ENCODE results near the gene QKI. TPM values are rescaled to one million over a fixed set of nuclear protein-coding genes. Genes with fewer than 3 reads are reported as not detected.
"Not testable (repeated sequence)": the region's sequence is repeated elsewhere in the genome, so short reads cannot be mapped to it uniquely, and the experiment has no call there.

Gene QKI
- total RNA-seq, 1 donor from 2014 or later = 449 TPM

DNA sequence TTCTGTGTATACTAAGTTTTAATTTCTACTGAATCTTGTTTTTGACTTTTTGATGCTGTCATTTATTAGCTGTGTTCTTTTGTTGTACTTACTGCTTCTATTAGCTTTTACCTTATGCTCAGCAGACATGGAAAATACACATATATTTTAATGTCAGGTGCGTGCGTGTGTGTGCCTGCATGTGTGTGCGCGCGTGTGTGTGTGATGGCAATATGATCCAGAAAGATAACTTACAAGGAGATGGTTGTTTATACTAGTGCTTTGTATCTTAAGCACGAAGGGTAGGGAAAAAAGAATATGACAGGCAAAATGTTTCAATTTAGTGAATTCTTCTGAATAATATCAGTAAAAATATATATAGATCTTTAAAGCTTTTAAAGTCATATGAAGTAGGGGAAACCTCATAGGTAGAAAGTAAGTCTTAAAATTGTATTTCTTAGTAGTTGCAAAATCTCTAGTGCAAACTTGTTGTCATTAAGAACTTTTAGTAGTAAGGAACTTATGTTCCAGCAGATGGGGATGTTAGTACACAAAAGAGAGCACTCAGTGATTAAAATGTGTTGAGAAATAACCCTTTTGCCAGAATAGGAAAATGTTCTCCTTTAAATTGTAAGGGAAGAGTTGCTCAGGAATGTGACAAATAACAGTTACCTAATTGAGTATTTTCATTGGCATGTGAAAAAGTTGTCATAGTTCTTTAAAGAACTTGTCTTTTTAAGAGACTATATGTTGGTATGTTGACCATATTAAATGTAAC is 13.2 kb downstream of the QKI start:
- H3K27me3 ChIP-seq (ENCODE audit: low read depth) = no peaks in the 10 kb centered on the region
- H3K36me3 ChIP-seq = no peaks in the 10 kb centered on the region
- intact Hi-C loops (cut with micrococcal nuclease) = loop anchor here (2.0 to 10.0 kb wide), 2 partner anchors 69 to 527 kb away; no protein-coding TSS in a partner anchor
- peaks cover 100% of the 10 kb centered on the region for H3K4me1 ChIP-seq
- TF ChIP-seq, protein P1, sequence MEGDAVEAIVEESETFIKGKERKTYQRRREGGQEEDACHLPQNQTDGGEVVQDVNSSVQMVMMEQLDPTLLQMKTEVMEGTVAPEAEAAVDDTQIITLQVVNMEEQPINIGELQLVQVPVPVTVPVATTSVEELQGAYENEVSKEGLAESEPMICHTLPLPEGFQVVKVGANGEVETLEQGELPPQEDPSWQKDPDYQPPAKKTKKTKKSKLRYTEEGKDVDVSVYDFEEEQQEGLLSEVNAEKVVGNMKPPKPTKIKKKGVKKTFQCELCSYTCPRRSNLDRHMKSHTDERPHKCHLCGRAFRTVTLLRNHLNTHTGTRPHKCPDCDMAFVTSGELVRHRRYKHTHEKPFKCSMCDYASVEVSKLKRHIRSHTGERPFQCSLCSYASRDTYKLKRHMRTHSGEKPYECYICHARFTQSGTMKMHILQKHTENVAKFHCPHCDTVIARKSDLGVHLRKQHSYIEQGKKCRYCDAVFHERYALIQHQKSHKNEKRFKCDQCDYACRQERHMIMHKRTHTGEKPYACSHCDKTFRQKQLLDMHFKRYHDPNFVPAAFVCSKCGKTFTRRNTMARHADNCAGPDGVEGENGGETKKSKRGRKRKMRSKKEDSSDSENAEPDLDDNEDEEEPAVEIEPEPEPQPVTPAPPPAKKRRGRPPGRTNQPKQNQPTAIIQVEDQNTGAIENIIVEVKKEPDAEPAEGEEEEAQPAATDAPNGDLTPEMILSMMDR (IDR thresholded peaks at IDR 0.05; ENCODE audit: borderline replicate concordance) = peak; percentile 52
- peak overlapping the region; percentile 24 for H3K27ac ChIP-seq (replicated peaks)
- no peaks in the 10 kb centered on the region for H3K9me3 ChIP-seq (replicated peaks)
- H3K4me3 ChIP-seq = peak overlapping the region; percentile 34
- no peak for DNase-seq

DNA sequence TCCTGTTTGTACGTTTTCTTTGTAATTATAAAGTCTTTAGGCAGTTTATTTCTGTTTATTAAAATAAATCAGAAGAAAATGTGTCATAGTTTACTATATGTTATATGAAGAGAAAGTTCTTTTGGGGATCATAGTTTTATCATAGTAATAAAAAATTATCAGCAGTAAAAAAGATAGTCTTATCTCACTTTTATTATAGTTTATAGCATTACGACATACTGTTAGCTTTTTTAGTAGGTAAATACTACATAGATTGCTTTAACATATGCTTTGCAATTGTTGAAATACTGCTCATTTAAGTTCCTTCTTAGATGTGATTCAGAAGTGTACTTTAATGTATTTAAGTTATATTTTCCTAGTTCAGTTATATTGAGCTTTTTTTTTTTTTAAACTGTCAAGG is 13.9 kb downstream of the QKI start:
- Histone ChIP-seq H3K4me1 (peaks cover 100% of the 10 kb centered on the region), H3K27me3 (ENCODE audit: low read depth) (no peaks in the 10 kb centered on the region), H3K27ac (replicated peaks) (peak overlapping the region; percentile 24), H3K36me3 (no peaks in the 10 kb centered on the region), H3K9me3 (replicated peaks) (no peaks in the 10 kb centered on the region), H3K4me3 (peak overlapping the region; percentile 34)
- no peak for DNase-seq
- intact Hi-C loops (cut with micrococcal nuclease) = loop anchor here (10.0 kb wide), 1 partner anchor 526 kb away; no protein-coding TSS in a partner anchor
- TF ChIP-seq, protein P1 (IDR thresholded peaks at IDR 0.05; ENCODE audit: borderline replicate concordance) = no peak

DNA sequence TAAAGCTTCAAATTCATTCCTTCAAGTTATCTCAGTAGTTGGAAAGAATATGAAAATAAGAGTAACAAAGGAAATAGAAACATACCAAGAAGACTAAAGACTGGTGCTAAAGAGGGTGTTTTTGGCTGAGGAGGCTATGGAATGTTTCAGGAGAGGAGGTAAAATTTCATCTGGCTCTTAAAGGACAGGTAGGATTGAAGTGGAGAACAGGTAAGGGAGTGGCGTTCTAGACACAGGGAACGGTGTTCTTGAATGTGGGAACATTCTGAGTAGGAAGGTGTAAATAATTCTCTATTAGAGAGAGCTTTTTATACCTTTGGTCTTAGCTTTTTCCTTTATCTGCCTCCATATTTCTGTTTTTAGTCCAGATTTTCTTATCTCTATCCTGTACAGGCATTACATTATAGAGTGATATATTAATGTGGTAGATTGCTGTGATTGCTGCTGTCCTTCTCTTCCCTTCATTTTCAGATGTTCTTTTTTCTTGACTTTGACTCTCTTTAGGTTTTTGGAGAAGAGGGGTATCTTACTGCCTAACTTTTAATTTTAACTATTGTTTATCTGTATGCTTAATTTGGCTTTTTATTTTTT is 15.4 kb downstream of the QKI start:
- no peaks in the 10 kb centered on the region for H3K9me3 ChIP-seq (replicated peaks)
- H3K27ac ChIP-seq (replicated peaks) = peak overlapping the region; percentile 24
- H3K4me3 ChIP-seq = peak overlapping the region; percentile 34
- TF ChIP-seq, protein P1 (IDR thresholded peaks at IDR 0.05; ENCODE audit: borderline replicate concordance) = no peak
- intact Hi-C loops (cut with micrococcal nuclease) = loop anchor here (10.0 kb wide), 2 partner anchors 275 to 525 kb away; no protein-coding TSS in a partner anchor
- no peaks in the 10 kb centered on the region for H3K36me3 ChIP-seq
- peaks cover 99% of the 10 kb centered on the region for H3K4me1 ChIP-seq
- DNase-seq = no peak
- no peaks in the 10 kb centered on the region for H3K27me3 ChIP-seq (ENCODE audit: low read depth)

DNA sequence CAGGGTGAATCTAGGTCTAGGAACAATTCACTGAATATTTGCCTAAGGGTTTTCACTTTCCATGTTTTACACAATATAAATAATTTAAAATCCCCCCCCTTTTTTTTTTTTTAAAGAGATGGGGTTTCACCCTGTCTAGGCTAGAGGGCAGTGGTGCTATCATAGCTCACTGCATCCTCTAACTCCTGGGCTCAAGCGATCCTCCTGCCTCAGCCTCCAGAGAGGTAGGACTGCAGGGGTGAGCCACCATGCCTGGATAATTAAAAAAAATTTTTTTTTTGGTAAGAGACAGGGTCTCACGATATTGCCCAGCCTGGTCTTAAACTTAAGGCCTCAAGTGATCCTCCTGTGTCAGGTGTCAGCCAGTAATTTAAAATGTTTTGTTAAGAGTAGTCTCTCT is 17.8 kb downstream of the QKI start:
- peaks cover 99% of the 10 kb centered on the region for H3K4me1 ChIP-seq
- no peaks in the 10 kb centered on the region for H3K36me3 ChIP-seq
- intact Hi-C loops (cut with micrococcal nuclease) = loop anchor here (10.0 kb wide), 1 partner anchor 273 kb away; no protein-coding TSS in a partner anchor
- H3K27me3 ChIP-seq (ENCODE audit: low read depth) = no peaks in the 10 kb centered on the region
- no peaks in the 10 kb centered on the region for H3K9me3 ChIP-seq (replicated peaks)
- TF ChIP-seq, protein P1 (IDR thresholded peaks at IDR 0.05; ENCODE audit: borderline replicate concordance) = no peak
- no peak overlapping the region for H3K4me3 ChIP-seq
- H3K27ac ChIP-seq (replicated peaks) = no peak overlapping the region
- no peak for DNase-seq

DNA sequence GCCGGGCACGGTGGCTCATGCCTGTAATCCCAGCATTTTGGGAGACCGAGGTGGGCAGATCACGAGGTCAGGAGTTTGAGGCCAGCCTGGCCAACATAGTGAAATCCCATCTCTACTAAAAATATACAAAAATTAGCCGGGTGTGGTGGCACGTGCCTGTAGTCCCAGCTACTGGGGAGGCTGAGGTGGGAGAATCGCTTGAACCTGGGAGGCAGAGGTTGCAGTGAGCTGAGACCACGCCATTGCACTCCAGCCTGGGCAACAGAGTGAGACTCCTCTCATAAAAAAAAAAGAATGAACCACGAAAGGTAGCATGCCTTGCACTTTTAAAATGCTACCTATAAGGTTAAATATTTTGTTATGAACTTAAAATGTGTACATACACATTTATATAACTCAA is 19.0 kb downstream of the QKI start:
- Histone ChIP-seq H3K4me1 (peaks cover 99% of the 10 kb centered on the region), H3K27ac (replicated peaks) (peak overlapping the region; percentile 7)
- intact Hi-C loops (cut with micrococcal nuclease) = loop anchor here (10.0 kb wide), 1 partner anchor 271 kb away; no protein-coding TSS in a partner anchor
- not testable (repeated sequence) for H3K27me3 ChIP-seq (ENCODE audit: low read depth); H3K9me3 ChIP-seq (replicated peaks); DNase-seq; H3K4me3 ChIP-seq; H3K36me3 ChIP-seq

DNA sequence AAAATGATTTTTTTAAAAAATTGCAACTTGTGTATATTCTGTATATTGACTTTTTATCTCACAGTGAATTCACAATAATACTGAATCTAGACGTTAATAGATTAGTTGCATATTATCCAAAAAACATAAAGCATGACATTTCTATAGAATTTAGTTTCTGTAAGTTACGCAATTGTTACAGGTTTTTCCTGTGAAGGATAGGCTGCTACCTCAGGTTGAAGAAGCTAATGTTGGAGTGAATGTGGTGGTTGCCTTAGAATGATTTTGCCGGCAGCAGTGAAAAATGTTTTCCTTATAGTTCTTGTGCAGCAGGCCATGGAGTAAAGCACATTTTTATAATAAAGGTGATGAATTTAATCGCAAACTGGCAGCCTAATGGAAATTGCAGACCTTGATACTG is 20.5 kb downstream of the QKI start:
- H3K4me1 ChIP-seq = peaks cover 99% of the 10 kb centered on the region
- peak overlapping the region; percentile 3 for H3K4me3 ChIP-seq
- intact Hi-C loops (cut with micrococcal nuclease) = loop anchor here (10.0 kb wide), 1 partner anchor 270 kb away; no protein-coding TSS in a partner anchor

More for the DNA sequence above, 20.5 kb downstream of the QKI start:
- Histone ChIP-seq H3K27me3 (ENCODE audit: low read depth) (no peaks in the 10 kb centered on the region), H3K9me3 (replicated peaks) (no peaks in the 10 kb centered on the region), H3K27ac (replicated peaks) (no peak overlapping the region), H3K36me3 (no peaks in the 10 kb centered on the region)
- TF ChIP-seq, protein P1 (IDR thresholded peaks at IDR 0.05; ENCODE audit: borderline replicate concordance) = no peak
- DNase-seq = no peak

Measured in left ventricle myocardium inferior (tissue), 1 donor.